OCI-LY1 (cell line): Measurements from ENCODE around the gene RNF187.

Experiments used
- H2AFZ ChIP-seq: fragments of 200-600 bp; sonication (generic), shearing (Covaris generic); 2 replicates; pipeline ENCODE4 v1.6.0; 2014; ENCODE audit warnings: antibody characterized with exemption, mild to moderate bottlenecking, low read length
- H3F3A ChIP-seq: fragments of 200-600 bp; sonication (generic), shearing (Covaris generic); 2 replicates; pipeline ENCODE4 v1.6.0; 2014; ENCODE audit warnings: mild to moderate bottlenecking, antibody characterized with exemption, low read length, moderate library complexity; ENCODE audit not compliant: insufficient read depth
- H3K27ac ChIP-seq: fragments of 200-600 bp; sonication (generic); 2 replicates; pipeline ENCODE4 v1.5.1; 2014; ENCODE audit warnings: low read length, mixed run types, mild to moderate bottlenecking, low read depth; ENCODE audit not compliant: poor library complexity, severe bottlenecking
- H3K27me3 ChIP-seq: fragments of 200-600 bp; sonication (generic); 2 replicates; pipeline ENCODE4 v1.6.0; 2014; ENCODE audit warnings: antibody characterized with exemption, mild to moderate bottlenecking, low read length, moderate library complexity; ENCODE audit not compliant: insufficient read depth
- H3K36me3 ChIP-seq: fragments of 200-600 bp; sonication (generic); 2 replicates; pipeline ENCODE4 v1.6.1; 2014; ENCODE audit warnings: mild to moderate bottlenecking, antibody characterized with exemption, low read length, moderate library complexity, mixed read lengths; ENCODE audit not compliant: insufficient read depth
- H3K4me1 ChIP-seq: fragments of 200-600 bp; sonication (generic); 2 replicates; pipeline ENCODE4 v1.5.1; 2014; ENCODE audit warnings: mild to moderate bottlenecking, low read length, moderate library complexity; ENCODE audit not compliant: insufficient read depth, severe bottlenecking
- H3K4me2 ChIP-seq: fragments of 200-600 bp; sonication (generic), shearing (Covaris generic); 2 replicates; pipeline ENCODE4 v1.6.1; 2014; ENCODE audit warnings: low read length
- H3K4me3 ChIP-seq: fragments of 200-600 bp; sonication (generic); 2 replicates; pipeline ENCODE4 v1.5.1; 2014; ENCODE audit warnings: low read length, low read depth, mild to moderate bottlenecking, mixed read lengths; ENCODE audit not compliant: poor library complexity, severe bottlenecking
- H3K79me2 ChIP-seq: fragments of 200-600 bp; shearing (Covaris generic); 2 replicates; pipeline ENCODE4 v1.6.1; 2016; ENCODE audit warnings: mixed run types, low read length, mixed read lengths; ENCODE audit not compliant: insufficient read depth
- H3K9ac ChIP-seq: fragments of 200-600 bp; sonication (generic), shearing (Covaris generic); 2 replicates; pipeline ENCODE4 v1.6.1; 2014; ENCODE audit warnings: mild to moderate bottlenecking, low read length, mixed read lengths
- H3K9me2 ChIP-seq: fragments of 200-600 bp; sonication (generic), shearing (Covaris generic); 2 replicates; pipeline ENCODE4 v1.6.1; 2014; ENCODE audit warnings: low read depth, mild to moderate bottlenecking, low read length, mixed read lengths
- H3K9me3 ChIP-seq: fragments of 200-600 bp; shearing (Covaris generic); 2 replicates; pipeline ENCODE4 v1.6.1; 2014; ENCODE audit warnings: low read length, mixed read lengths
- H4K20me1 ChIP-seq: fragments of 200-600 bp; sonication (generic), shearing (Covaris generic); 2 replicates; pipeline ENCODE4 v1.6.0; 2016; ENCODE audit warnings: mild to moderate bottlenecking, low read length; ENCODE audit not compliant: insufficient read depth
- CTCF ChIP-seq: fragments of 200-600 bp; sonication (generic), shearing (Covaris generic); IDR thresholded peaks from 2 replicates; pipeline ENCODE4 v1.5.1; 2017; ENCODE audit warnings: mild to moderate bottlenecking, antibody characterized with exemption, low read length, moderate library complexity, mixed read lengths
- EZH2 ChIP-seq: fragments of 200-600 bp; sonication (generic), shearing (Covaris generic); IDR thresholded peaks from 2 replicates; pipeline ENCODE4 v1.8.0; 2017; ENCODE audit warnings: borderline replicate concordance, mixed run types, mild to moderate bottlenecking, antibody characterized with exemption, low read length, moderate library complexity, mixed read lengths

Gene RNF187

GRCh38 chr1:228544921-228545591, 57.9 kb downstream of the RNF187 start:
- Histone ChIP-seq H3K4me3 (no peak overlapping the region), H3K27ac (no peak overlapping the region), H2AFZ (no peak overlapping the region), H3K36me3 (no peaks in the 10 kb centered on the region), H3F3A (no peaks in the 10 kb centered on the region), H3K4me1 (no peaks in the 10 kb centered on the region), H4K20me1 (no peaks in the 10 kb centered on the region), H3K9ac (no peak overlapping the region), H3K27me3 (peaks cover 5% of the 10 kb centered on the region; the same call in 1 of the 2 replicates), H3K4me2 (no peak overlapping the region), H3K79me2 (no peaks in the 10 kb centered on the region), H3K9me2 (no peaks in the 10 kb centered on the region), H3K9me3 (no peaks in the 10 kb centered on the region)
- TF ChIP-seq CTCF (no peak), EZH2 (no peak)
